ENCODE measurements around the gene FMO4. TPM values are rescaled to one million over a fixed set of nuclear protein-coding genes. Genes with fewer than 3 reads are reported as not detected.
"Not testable (repeated sequence)": the region's sequence is repeated elsewhere in the genome, so short reads cannot be mapped to it uniquely, and the experiment has no call there.

The FMO4 gene
- total RNA-seq, 2 donors from 2014 or later: 3.1 to 3.8 TPM

- intact Hi-C loops (cut with DNase I): no loop called here
- DNase-seq (no peak), ATAC-seq (no peak)
Measured at GRCh38 chr1:171367436-171367835, 53.5 kb downstream of the FMO4 start.

GRCh38 chr1:171372418-171373084 lies 58.6 kb downstream of the FMO4 start:
- intact Hi-C loops (cut with DNase I): no loop called here
- ATAC-seq (no peak), DNase-seq (no peak)

GRCh38 chr1:171373357-171374122 lies 59.6 kb downstream of the FMO4 start:
- DNase-seq; ATAC-seq; intact Hi-C loops (cut with DNase I): not testable (repeated sequence)

GRCh38 chr1:171379846-171380245 lies 65.9 kb downstream of the FMO4 start:
- intact Hi-C loops (cut with DNase I): no loop called here
- no peak for DNase-seq
- ATAC-seq: no peak

GRCh38 chr1:171381866-171382210 lies 67.9 kb downstream of the FMO4 start:
- intact Hi-C loops (cut with DNase I): no loop called here
- no peak for DNase-seq
- no peak for ATAC-seq

GRCh38 chr1:171384496-171384895 lies 70.5 kb downstream of the FMO4 start:
- intact Hi-C loops (cut with DNase I): no loop called here
- ATAC-seq (no peak), DNase-seq (no peak)

- no peak for DNase-seq
- ATAC-seq: no peak
- intact Hi-C loops (cut with DNase I): no loop called here
Measured at GRCh38 chr1:171389171-171389570, 75.2 kb downstream of the FMO4 start.

GRCh38 chr1:171390740-171391139 lies 76.8 kb downstream of the FMO4 start:
- ATAC-seq; DNase-seq; intact Hi-C loops (cut with DNase I): not testable (repeated sequence)

Other genes with a start within 250 kb of the FMO4 start
- 1 to 10 TPM; 1.4 to 1.7 TPM for gene FMO3, start 223.3 kb upstream of the FMO4 start, total RNA-seq
- gene FMO2, start 128.9 kb upstream of the FMO4 start, total RNA-seq: 10 to 100 TPM; 41.7 to 64.3 TPM
- under 1 TPM in 1 of 2 donors, not detected in 1; 0.62 TPM for gene FMO1, start 65.7 kb upstream of the FMO4 start, total RNA-seq
- gene PRRC2C, start 171.3 kb downstream of the FMO4 start, total RNA-seq: 10 to 100 TPM; 53.0 to 70.9 TPM